OCI-LY7 (cell line): ENCODE data around the gene MEF2B. TPM values are rescaled to one million over a fixed set of nuclear protein-coding genes. Genes with fewer than 3 reads are reported as not detected.

Experiments used
- BruUV-seq: library from RNA; stranded (reverse); fragments of 400-500 nt; replicated peaks from 2 replicates; lab custom pipeline; 2021; lab: Mats Ljungman, UMichigan
- CTCF ChIA-PET: fragments of 300-600 bp; sonication (Branson Sonifier 250); formaldehyde crosslinking; loops from one replicate; lab custom pipeline; 2022; ENCODE audit warnings: antibody characterized with exemption; ENCODE audit not compliant: unreplicated experiment; lab: Charles Lee
- POLR2A ChIA-PET: fragments of 300-600 bp; sonication (Branson Sonifier 250); formaldehyde crosslinking; loops from one replicate; lab custom pipeline; 2022; ENCODE audit warnings: antibody characterized with exemption; lab: Charles Lee
- DNase-seq: peaks from one replicate; pipeline ENCODE4 v3.0.0-alpha.2; 2015; ENCODE audit warnings: low spot score
- H2AFZ ChIP-seq: fragments of 200-600 bp; sonication (generic), shearing (Covaris generic); 2 replicates; pipeline ENCODE4 v1.6.1; 2014; ENCODE audit warnings: mild to moderate bottlenecking, antibody characterized with exemption, low read length, moderate library complexity
- H3K27ac ChIP-seq: fragments of 200-600 bp; sonication (generic); 2 replicates; pipeline ENCODE4 v1.5.1; 2014; ENCODE audit warnings: mixed run types, low read depth, mild to moderate bottlenecking, moderate library complexity, low read length, inconsistent platforms; ENCODE audit not compliant: poor library complexity, severe bottlenecking
- H3K36me3 ChIP-seq: fragments of 200-600 bp; sonication (generic); 2 replicates; pipeline ENCODE4 v1.6.1; 2014; ENCODE audit warnings: mild to moderate bottlenecking, antibody characterized with exemption, low read length, moderate library complexity, mixed read lengths; ENCODE audit not compliant: insufficient read depth
- H3K4me1 ChIP-seq: fragments of 200-600 bp; sonication (generic); 2 replicates; pipeline ENCODE4 v1.5.1; 2014; ENCODE audit warnings: mild to moderate bottlenecking, low read length; ENCODE audit not compliant: insufficient read depth, poor library complexity, severe bottlenecking
- H3K4me2 ChIP-seq: fragments of 200-600 bp; sonication (generic); 2 replicates; pipeline ENCODE4 v1.6.1; 2014; ENCODE audit warnings: mild to moderate bottlenecking, low read length
- H3K4me3 ChIP-seq: fragments of 200-600 bp; sonication (generic); 2 replicates; pipeline ENCODE4 v1.5.1; 2014; ENCODE audit warnings: mild to moderate bottlenecking, low read depth, low read length; ENCODE audit not compliant: poor library complexity, severe bottlenecking
- H3K79me2 ChIP-seq: fragments of 200-600 bp; sonication (generic); 2 replicates; pipeline ENCODE4 v1.6.1; 2016; ENCODE audit warnings: low read depth, mild to moderate bottlenecking, low read length, moderate library complexity, mixed read lengths; ENCODE audit not compliant: insufficient read depth
- H3K9me2 ChIP-seq: fragments of 200-600 bp; sonication (generic); 2 replicates; pipeline ENCODE4 v1.6.1; 2016; ENCODE audit warnings: mild to moderate bottlenecking, low read length, mixed read lengths; ENCODE audit not compliant: insufficient read depth
- H3K9me3 ChIP-seq: fragments of 200-600 bp; sonication (generic); 2 replicates; pipeline ENCODE4 v1.6.1; 2014; ENCODE audit warnings: mild to moderate bottlenecking, mixed run types, low read length, mixed read lengths
- H4K20me1 ChIP-seq: fragments of 200-600 bp; sonication (generic); 2 replicates; pipeline ENCODE4 v1.6.1; 2014; ENCODE audit warnings: mild to moderate bottlenecking, antibody characterized with exemption, low read length, moderate library complexity, mixed read lengths; ENCODE audit not compliant: insufficient read depth
- CTCF ChIP-seq: fragments of 200-600 bp; sonication (generic); conservative IDR thresholded peaks from 2 replicates; pipeline ENCODE4 v1.5.1; 2014; ENCODE audit warnings: mild to moderate bottlenecking, antibody characterized with exemption, low read length, moderate library complexity, mixed read lengths
- EZH2phosphoT487 ChIP-seq: fragments of 200-600 bp; sonication (generic); IDR thresholded peaks from 2 replicates; pipeline ENCODE4 v1.6.1; 2018; ENCODE audit warnings: low read depth, borderline replicate concordance, mild to moderate bottlenecking, mixed run types, antibody characterized with exemption, low read length, moderate library complexity, mixed read lengths
- intact Hi-C: fragments of 100-400 bp; cut with micrococcal nuclease; formaldehyde crosslinking; loops from one replicate; pipeline ENCODE4 v1.10.0; 2022; ENCODE audit not compliant: unreplicated experiment
- total RNA-seq, 2 experiments: library from RNA; depleted of rRNA in 1 of 2; stranded (reverse); fragments of >200 nt in 1 of 2; shearing (Covaris generic) in 1 of 2; gene quantifications; 2 replicates each; pipeline ENCODE4 v1.2.3, GENCODE V29; 2014 to 2022

The MEF2B gene
- total RNA-seq, 2 experiments from 2014 or later: 201 to 295 TPM

- Histone ChIP-seq H3K9me3 (no peaks in the 10 kb centered on the region), H3K4me1 (peaks cover 21% of the 10 kb centered on the region), H3K4me3 (peak within 1 kb of the TSS; percentile 92), H3K36me3 (peaks cover 43% of the 10 kb centered on the region), H3K9me2 (no peaks in the 10 kb centered on the region), H2AFZ (peak within 1 kb of the TSS; percentile 35; the same call in 1 of the 2 replicates), H3K4me2 (peak within 1 kb of the TSS; percentile 86), H3K79me2 (peaks cover 20% of the 10 kb centered on the region; the same call in 1 of the 2 replicates), H3K27ac (peak within 1 kb of the TSS; percentile 57), H4K20me1 (no peaks in the 10 kb centered on the region)
- peak; percentile 95 for DNase-seq
- CTCF ChIA-PET: interaction anchor here (0.6 to 1.5 kb wide), 3 partner anchors 10 to 334 kb away, joined by 3 to 7 read pairs (median 3); no protein-coding TSS in a partner anchor
- intact Hi-C loops: loop anchor here (10.0 kb wide), 1 partner anchor 122 kb away; the partner anchor contains the start of genes MAU2 and SUGP1
- no peak for TF ChIP-seq CTCF
- TF ChIP-seq EZH2phosphoT487: no peak
- BruUV-seq: TSS peak; percentile 95
- POLR2A ChIA-PET: interaction anchor here (0.6 to 3.8 kb wide), 7 partner anchors 8 to 374 kb away, joined by 3 to 24 read pairs (median 4); partner anchors contain the start of genes BORCS8 and RFXANK
Observed at GRCh38 chr19:19203012-19203856, 33.2 kb upstream of the MEF2B start, which contains the start of gene NR2C2AP. Gene NR2C2AP (minus strand): TSS chr19:19203414. CDS start chr19:19203060, 354 bp downstream.

- POLR2A ChIA-PET: interaction anchor here (1.1 to 3.8 kb wide), 4 partner anchors 8 to 257 kb away, joined by 4 to 24 read pairs (median 4); partner anchors contain the start of genes BORCS8 and RFXANK
- Histone ChIP-seq H3K36me3 (peaks cover 47% of the 10 kb centered on the region), H3K4me1 (peaks cover 21% of the 10 kb centered on the region), H3K4me3 (peak overlapping the region; percentile 92), H3K9me2 (no peaks in the 10 kb centered on the region), H3K9me3 (no peaks in the 10 kb centered on the region), H3K4me2 (peak overlapping the region; percentile 86), H3K79me2 (peaks cover 20% of the 10 kb centered on the region; the same call in 1 of the 2 replicates), H4K20me1 (no peaks in the 10 kb centered on the region), H3K27ac (peak overlapping the region; percentile 57), H2AFZ (peak overlapping the region; percentile 35; the same call in 1 of the 2 replicates)
- intact Hi-C loops: loop anchor here (10.0 kb wide), 1 partner anchor 122 kb away; the partner anchor contains the start of genes MAU2 and SUGP1
- TF ChIP-seq CTCF: no peak
- TF ChIP-seq EZH2phosphoT487: no peak
- CTCF ChIA-PET: interaction anchor here (0.8 to 1.5 kb wide), 2 partner anchors 9 to 28 kb away, joined by 3 to 7 read pairs; no protein-coding TSS in a partner anchor
- BruUV-seq: no TSS peak
- DNase-seq: peak; percentile 26
Observed at GRCh38 chr19:19202707-19203011, 32.6 kb upstream of the MEF2B start.
